ENCODE data around the gene NFKBIB.

DNA sequence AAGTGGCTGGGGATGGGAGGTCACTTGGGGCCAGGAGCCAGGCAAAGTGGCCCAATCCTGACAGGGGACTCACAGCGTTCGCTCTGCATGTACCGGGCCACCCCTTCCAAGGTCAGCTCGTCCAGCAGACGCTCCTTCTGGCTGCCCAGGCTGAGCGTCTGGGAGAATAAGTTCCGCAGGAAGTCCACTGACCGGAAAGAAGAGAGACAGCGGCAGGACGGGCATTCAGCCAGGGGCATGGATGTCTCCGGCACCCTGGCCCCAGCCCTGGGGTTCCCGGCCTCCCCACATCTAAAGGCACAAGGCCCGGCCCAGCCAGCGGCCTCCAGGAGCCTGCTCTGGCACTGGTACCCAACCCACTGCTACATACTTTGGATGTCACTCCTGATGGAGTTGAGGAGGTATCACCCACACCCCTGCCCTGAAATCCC lies 6.4 kb upstream of the NFKBIB start:
- TF ChIP-seq, protein P1, sequence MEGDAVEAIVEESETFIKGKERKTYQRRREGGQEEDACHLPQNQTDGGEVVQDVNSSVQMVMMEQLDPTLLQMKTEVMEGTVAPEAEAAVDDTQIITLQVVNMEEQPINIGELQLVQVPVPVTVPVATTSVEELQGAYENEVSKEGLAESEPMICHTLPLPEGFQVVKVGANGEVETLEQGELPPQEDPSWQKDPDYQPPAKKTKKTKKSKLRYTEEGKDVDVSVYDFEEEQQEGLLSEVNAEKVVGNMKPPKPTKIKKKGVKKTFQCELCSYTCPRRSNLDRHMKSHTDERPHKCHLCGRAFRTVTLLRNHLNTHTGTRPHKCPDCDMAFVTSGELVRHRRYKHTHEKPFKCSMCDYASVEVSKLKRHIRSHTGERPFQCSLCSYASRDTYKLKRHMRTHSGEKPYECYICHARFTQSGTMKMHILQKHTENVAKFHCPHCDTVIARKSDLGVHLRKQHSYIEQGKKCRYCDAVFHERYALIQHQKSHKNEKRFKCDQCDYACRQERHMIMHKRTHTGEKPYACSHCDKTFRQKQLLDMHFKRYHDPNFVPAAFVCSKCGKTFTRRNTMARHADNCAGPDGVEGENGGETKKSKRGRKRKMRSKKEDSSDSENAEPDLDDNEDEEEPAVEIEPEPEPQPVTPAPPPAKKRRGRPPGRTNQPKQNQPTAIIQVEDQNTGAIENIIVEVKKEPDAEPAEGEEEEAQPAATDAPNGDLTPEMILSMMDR (IDR thresholded peaks at IDR 0.05): no peak
- no peak for TF ChIP-seq POLR2AphosphoS5 (IDR thresholded peaks at IDR 0.05)
